ENCODE results near the gene CDH16.

CDH16 gene

DNA sequence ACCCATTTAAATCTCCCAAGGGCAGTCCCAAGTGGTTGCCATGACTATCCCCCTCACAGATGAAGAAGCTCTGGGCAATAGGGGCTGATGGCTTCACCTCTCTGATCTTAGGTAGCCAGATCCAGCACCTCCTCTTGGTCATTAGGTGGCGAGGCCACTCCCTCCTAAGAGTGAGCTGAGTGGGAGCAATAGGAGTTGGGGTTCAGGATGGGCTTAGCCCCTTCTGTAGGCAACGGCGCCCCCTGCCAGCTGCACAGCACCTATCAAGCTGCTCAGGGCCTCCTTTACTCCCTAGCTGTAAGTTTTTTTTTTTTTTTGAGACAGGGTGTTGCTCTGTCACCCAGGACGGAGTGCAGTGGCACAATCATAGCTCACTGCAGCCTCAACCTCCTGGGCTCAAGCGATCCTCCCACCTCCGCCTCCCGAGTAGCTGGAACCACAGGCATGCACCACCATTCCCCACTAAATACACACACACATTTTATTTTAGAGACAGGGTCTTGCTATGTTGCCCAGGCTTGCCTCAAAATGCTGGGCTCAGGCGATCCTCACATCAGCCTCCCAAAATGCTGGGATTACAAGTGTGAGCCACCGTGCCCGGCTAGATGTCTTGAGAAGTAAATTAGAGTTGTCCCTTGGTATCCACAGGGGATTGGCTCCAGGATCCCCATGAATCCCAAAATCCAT is 10.2 kb upstream of the CDH16 start:
- H3K27me3 ChIP-seq: no peaks in the 10 kb centered on the region
- H3K9me3 ChIP-seq: no peaks in the 10 kb centered on the region
- H3K4me1 ChIP-seq: peaks cover 4 to 57% (median 43%) of the 10 kb centered on the region in 4 donors
- TF ChIP-seq, protein P1, sequence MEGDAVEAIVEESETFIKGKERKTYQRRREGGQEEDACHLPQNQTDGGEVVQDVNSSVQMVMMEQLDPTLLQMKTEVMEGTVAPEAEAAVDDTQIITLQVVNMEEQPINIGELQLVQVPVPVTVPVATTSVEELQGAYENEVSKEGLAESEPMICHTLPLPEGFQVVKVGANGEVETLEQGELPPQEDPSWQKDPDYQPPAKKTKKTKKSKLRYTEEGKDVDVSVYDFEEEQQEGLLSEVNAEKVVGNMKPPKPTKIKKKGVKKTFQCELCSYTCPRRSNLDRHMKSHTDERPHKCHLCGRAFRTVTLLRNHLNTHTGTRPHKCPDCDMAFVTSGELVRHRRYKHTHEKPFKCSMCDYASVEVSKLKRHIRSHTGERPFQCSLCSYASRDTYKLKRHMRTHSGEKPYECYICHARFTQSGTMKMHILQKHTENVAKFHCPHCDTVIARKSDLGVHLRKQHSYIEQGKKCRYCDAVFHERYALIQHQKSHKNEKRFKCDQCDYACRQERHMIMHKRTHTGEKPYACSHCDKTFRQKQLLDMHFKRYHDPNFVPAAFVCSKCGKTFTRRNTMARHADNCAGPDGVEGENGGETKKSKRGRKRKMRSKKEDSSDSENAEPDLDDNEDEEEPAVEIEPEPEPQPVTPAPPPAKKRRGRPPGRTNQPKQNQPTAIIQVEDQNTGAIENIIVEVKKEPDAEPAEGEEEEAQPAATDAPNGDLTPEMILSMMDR (IDR thresholded peaks at IDR 0.05): peak in 1 of 2 experiments; percentile 16
- peak overlapping the region; percentile 97 for H3K27ac ChIP-seq
- H3K4me3 ChIP-seq: no peak overlapping the region
- intact Hi-C loops (cut with DNase I; ENCODE audit: low total_unique reads): no loop called here
- H3K36me3 ChIP-seq: peaks cover 0 to 23% (median 3%) of the 10 kb centered on the region in 3 donors
- no peak for DNase-seq

DNA sequence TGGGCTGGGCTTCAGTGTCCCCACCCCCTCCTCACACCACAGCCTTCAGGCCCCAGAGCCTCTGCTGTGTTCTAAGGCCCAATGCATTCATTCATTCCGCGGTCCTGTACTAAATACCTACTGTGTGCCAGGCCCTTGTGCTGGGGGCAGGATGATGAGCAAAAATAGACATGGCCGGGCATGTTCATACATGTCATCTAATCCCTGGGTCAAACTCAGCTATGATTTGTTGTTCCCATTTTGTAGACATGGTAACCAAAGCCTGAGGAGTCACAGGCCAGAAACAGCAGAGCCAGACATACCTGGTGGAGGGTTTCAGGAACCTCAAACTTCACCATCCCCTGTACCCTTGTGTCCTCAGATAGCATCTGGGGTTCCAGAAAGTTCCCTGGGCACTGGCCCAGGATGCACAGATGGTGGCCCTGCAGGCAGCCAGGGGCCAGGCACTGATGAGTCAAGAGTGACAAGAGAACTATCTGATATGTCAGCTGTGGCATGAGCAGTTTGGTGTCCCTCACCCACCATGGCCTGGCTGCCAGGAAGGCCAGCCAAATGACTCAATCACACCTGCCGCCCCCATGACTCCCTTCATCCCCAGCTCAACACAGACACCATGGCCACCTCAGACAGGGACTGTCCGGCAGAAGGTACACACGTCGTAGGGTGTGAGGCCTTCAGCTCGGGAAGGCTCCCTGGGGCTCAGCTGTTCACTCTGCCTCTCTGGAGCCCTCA is 9.4 kb upstream of the CDH16 start:
- intact Hi-C loops (cut with DNase I; ENCODE audit: low total_unique reads): no loop called here
- Histone ChIP-seq H3K36me3 (peaks cover 0 to 23% (median 6%) of the 10 kb centered on the region in 3 donors), H3K4me3 (no peak overlapping the region), H3K9me3 (no peaks in the 10 kb centered on the region), H3K4me1 (peaks cover 0 to 54% (median 41%) of the 10 kb centered on the region in 4 donors), H3K27me3 (no peaks in the 10 kb centered on the region), H3K27ac (peak overlapping the region; percentile 97)
- TF ChIP-seq, protein P1 (IDR thresholded peaks at IDR 0.05): no peak
- no peak for DNase-seq

DNA sequence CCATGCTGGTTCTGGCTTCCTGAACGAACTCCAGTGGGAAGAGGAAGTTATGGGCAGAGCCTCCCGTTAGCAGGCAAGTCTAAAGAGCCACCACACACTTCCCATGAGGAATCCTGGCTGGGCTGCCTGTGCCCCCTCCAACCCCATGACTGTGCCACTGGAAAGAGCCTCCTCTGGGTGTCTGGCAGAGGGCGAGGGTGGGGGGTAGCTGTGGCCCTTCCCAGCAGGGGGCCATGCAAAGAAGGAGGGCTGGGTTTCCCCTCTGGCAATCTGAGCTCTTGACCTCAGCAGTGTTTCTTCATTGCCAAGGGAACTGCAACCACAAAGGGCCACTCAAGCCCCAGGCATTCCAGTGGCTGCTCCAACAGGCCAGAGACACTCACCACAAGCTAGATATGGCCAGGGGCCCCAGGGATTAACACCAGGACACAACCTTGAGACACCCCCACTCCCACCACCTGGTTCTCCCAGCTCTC is 8.3 kb upstream of the CDH16 start:
- DNase-seq: no peak
- intact Hi-C loops (cut with DNase I; ENCODE audit: low total_unique reads): no loop called here
- Histone ChIP-seq H3K36me3 (peaks cover 10 to 17% (median 10%) of the 10 kb centered on the region in 3 donors), H3K4me3 (no peak overlapping the region), H3K9me3 (no peaks in the 10 kb centered on the region), H3K27me3 (no peaks in the 10 kb centered on the region), H3K27ac (peak overlapping the region; percentile 97), H3K4me1 (peaks cover 0 to 54% (median 43%) of the 10 kb centered on the region in 4 donors)
- TF ChIP-seq, protein P1 (IDR thresholded peaks at IDR 0.05): no peak

DNA sequence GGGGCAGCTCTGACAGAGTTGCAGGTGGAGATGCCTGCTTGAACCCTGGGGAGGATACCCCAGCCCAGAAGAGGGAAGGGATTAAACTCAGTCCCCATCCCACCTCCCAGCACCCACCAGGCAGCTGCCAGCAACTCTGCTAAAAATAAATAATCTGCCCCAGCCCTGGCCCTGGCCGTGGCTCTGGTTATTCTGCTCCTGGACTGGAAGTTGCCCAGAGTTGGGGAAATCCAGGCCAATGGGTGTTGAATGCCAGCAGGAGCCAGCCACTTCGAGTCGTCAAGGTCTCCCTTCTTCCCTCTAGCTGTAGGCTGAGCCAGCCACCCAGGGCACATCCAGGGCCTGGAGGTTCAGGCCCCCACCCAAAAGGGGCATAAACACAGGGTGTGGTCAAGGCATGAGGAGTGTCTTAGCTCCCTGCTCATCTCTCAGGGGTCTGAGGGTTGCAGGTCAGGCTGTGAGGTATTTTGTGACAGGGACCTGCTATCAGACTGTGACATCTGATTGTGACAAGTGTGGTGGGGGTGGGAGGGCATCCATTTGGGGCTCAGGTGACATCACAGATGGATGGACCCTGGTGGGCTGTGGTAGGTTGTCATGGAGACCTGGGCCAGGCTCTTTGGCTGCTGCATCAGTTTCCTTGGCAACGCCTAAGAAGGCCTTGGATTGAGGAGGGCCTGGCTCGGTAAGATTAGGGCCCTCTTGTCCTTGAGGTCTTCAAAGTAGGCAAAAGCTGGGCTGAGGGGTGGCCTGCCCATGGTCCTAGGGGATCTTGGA is 7.7 kb upstream of the CDH16 start:
- DNase-seq: peak; percentile 63 to 94
- H3K36me3 ChIP-seq: peaks cover 16 to 17% (median 17%) of the 10 kb centered on the region in 3 donors
- TF ChIP-seq, protein P1 (IDR thresholded peaks at IDR 0.05): peak in 1 of 2 experiments; percentile 10
- peaks cover 0 to 59% (median 49%) of the 10 kb centered on the region in 4 donors for H3K4me1 ChIP-seq
- H3K27me3 ChIP-seq: no peaks in the 10 kb centered on the region
- H3K9me3 ChIP-seq: no peaks in the 10 kb centered on the region
- H3K4me3 ChIP-seq: peak overlapping the region; percentile 82 to 91
- intact Hi-C loops (cut with DNase I; ENCODE audit: low total_unique reads): no loop called here
- peak overlapping the region; percentile 97 for H3K27ac ChIP-seq

DNA sequence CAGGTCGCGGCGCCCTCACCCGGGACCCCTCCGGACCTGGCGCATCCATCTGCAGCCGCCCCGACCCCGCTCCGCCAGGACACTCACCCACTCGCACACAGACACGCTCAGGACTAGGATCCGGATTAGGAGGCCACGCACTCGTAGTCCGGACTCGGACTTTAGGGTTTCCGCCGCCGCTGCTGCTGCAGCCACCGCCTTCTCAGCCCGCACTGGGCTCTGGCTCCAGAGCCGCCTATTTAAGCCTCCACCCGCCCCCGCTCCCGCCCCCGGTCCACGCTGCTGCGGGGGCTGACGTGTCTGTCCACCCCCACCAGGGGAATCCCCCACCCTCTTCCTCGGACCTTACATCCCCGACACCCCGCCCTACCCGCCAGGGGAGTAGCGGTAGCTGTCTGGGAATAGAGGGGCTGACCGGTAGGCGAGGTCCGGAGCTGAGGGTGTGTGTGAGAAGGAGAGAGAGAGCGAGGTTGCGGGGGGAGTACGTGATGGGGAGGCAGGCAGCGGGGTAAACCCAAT is 6.7 kb upstream of the CDH16 start, which contains the start of gene RRAD:
Gene RRAD (minus strand): TSS at position 214 of the 519 bp plus-strand sequence. CDS start 356 bp downstream, outside the sequence.
- DNase-seq: peak; percentile 76 to 92
- intact Hi-C loops (cut with DNase I; ENCODE audit: low total_unique reads): loop anchor here (2.0 kb wide), 1 partner anchor 23 kb away; no protein-coding TSS in a partner anchor
- Histone ChIP-seq H3K9me3 (no peaks in the 10 kb centered on the region), H3K27me3 (no peaks in the 10 kb centered on the region), H3K4me3 (peak within 1 kb of the TSS; percentile 82 to 91), H3K4me1 (peaks cover 0 to 69% (median 55%) of the 10 kb centered on the region in 4 donors), H3K36me3 (peaks cover 12 to 20% (median 20%) of the 10 kb centered on the region in 3 donors), H3K27ac (peak within 1 kb of the TSS; percentile 97)
- TF ChIP-seq, protein P1 (IDR thresholded peaks at IDR 0.05): peak in 1 of 2 experiments; percentile 27

All from tibial artery (tissue), 4 donors.